Endothelial cell of umbilical vein (primary cell): Measurements from ENCODE around the gene UQCC2. TPM values are rescaled to one million over a fixed set of nuclear protein-coding genes. Genes with fewer than 3 reads are reported as not detected.

Experiments used
- BruUV-seq: library from RNA; stranded (reverse); fragments of 400-500 nt; replicated peaks from 2 replicates; lab custom pipeline; 2021; lab: Mats Ljungman, UMichigan
- CTCF ChIA-PET: fragments of 300-600, 350-600 bp; sonication (Branson Sonifier 250); formaldehyde crosslinking; loops from one replicate; lab custom pipeline; 2021; ENCODE audit warnings: antibody characterized with exemption, inconsistent platforms; lab: Charles Lee
- POLR2A ChIA-PET: fragments of 300-600, 350-600 bp; sonication (Branson Sonifier 250); formaldehyde crosslinking; loops from one replicate; lab custom pipeline; 2021; ENCODE audit warnings: antibody characterized with exemption, inconsistent platforms; lab: Charles Lee
- DNase-seq: peaks from one replicate; pipeline ENCODE4 v3.0.0-alpha.2; 2011; ENCODE audit warnings: low read depth, low spot score
- FAIRE-seq: peaks from 2 replicates; lab custom pipeline; 2011; peaks lifted over from hg19 to GRCh38; lab: Jason Lieb, UNC
- H2AFZ ChIP-seq: 2 replicates; pipeline ENCODE4 v1.6.0; 2012; ENCODE audit warnings: low read depth, low read length, control low read depth, inconsistent platforms
- H3K27ac ChIP-seq: 2 replicates; pipeline ENCODE4 v1.5.1; 2011; ENCODE audit warnings: low read depth, mild to moderate bottlenecking, control low read depth, low read length, moderate library complexity; ENCODE audit not compliant: insufficient read depth
- H3K27me3 ChIP-seq, 2 experiments: 2 replicates each; pipeline versions ENCODE4 v1.6.0 to v1.6.1; 2011; ENCODE audit warnings: low read length in 2 of 2, mixed read lengths in 1 of 2; ENCODE audit not compliant: control insufficient read depth in 2 of 2, insufficient read depth in 2 of 2
- H3K36me3 ChIP-seq, 2 experiments: 2 replicates in 1 of 2; 3 replicates in 1 of 2; pipeline ENCODE4 v1.5.1; 2011; ENCODE audit warnings: low read length in 2 of 2, mild to moderate bottlenecking in 1 of 2, moderate library complexity in 1 of 2; ENCODE audit not compliant: control insufficient read depth in 2 of 2, insufficient read depth in 2 of 2; ENCODE audit errors: extremely low read depth in 1 of 2
- H3K4me1 ChIP-seq: 3 replicates; pipeline ENCODE4 v1.5.1; 2011; ENCODE audit warnings: mild to moderate bottlenecking, low read length; ENCODE audit not compliant: control insufficient read depth, insufficient read depth; ENCODE audit errors: extremely low read depth
- H3K4me2 ChIP-seq: 2 replicates; pipeline ENCODE4 v1.6.1; 2011; ENCODE audit warnings: low read length, control low read depth, mixed read lengths; ENCODE audit not compliant: insufficient read depth
- H3K4me3 ChIP-seq, 3 experiments: fragments of 200-600 bp in 1 of 3; sonication (generic), shearing (Covaris generic) in 1 of 3; replicated peaks in 1 of 3; 2 replicates each; pipeline ENCODE4 v1.5.1; 2011 to 2016; ENCODE audit warnings: control low read depth in 3 of 3, low read length in 3 of 3, mild to moderate bottlenecking in 2 of 3, inconsistent platforms in 1 of 3, low read depth in 1 of 3, moderate library complexity in 1 of 3; ENCODE audit not compliant: insufficient read depth in 1 of 3
- H3K79me2 ChIP-seq: 2 replicates; pipeline ENCODE4 v1.6.0; 2012; ENCODE audit warnings: low read length, inconsistent platforms; ENCODE audit not compliant: control insufficient read depth, insufficient read depth
- H3K9ac ChIP-seq: replicated peaks from 2 replicates; pipeline ENCODE3; 2011; ENCODE audit warnings: low read length, control low read depth; ENCODE audit not compliant: insufficient read depth; ENCODE audit errors: extremely low read depth
- H3K9me1 ChIP-seq: replicated peaks from 3 replicates; pipeline ENCODE4 v1.6.0; 2011; ENCODE audit warnings: mild to moderate bottlenecking, low read length; ENCODE audit not compliant: control insufficient read depth, insufficient read depth; ENCODE audit errors: extremely low read depth
- H3K9me3 ChIP-seq: replicated peaks from 2 replicates; pipeline ENCODE4 v1.5.1; 2012; ENCODE audit warnings: low read length, inconsistent platforms; ENCODE audit not compliant: control insufficient read depth, insufficient read depth
- H4K20me1 ChIP-seq: replicated peaks from 2 replicates; pipeline ENCODE3; 2011; ENCODE audit warnings: mild to moderate bottlenecking, low read length; ENCODE audit not compliant: control insufficient read depth, insufficient read depth; ENCODE audit errors: extremely low read depth
- CTCF ChIP-seq, 2 donors: IDR thresholded peaks; 1 replicate in 1 of 2; 2 replicates in 1 of 2; pipeline ENCODE4 v1.5.1; 2011; ENCODE audit warnings: low read length in 2 of 2, mild to moderate bottlenecking in 2 of 2, moderate library complexity in 2 of 2, control low read depth in 1 of 2, inconsistent platforms in 1 of 2, low read depth in 1 of 2; ENCODE audit not compliant: insufficient read depth in 1 of 2; ENCODE audit errors: extremely low read depth in 1 of 2
- EZH2 ChIP-seq: IDR thresholded peaks from 2 replicates; pipeline ENCODE4 v1.6.1; 2012; ENCODE audit warnings: borderline replicate concordance, low read depth, mild to moderate bottlenecking, moderate library complexity, low read length, inconsistent platforms; ENCODE audit not compliant: severe bottlenecking
- FOS ChIP-seq: IDR thresholded peaks from 2 replicates; pipeline ENCODE4 v1.6.1; 2011; ENCODE audit warnings: mild to moderate bottlenecking, low read length, moderate library complexity, borderline replicate concordance; ENCODE audit not compliant: insufficient read depth
- GATA2 ChIP-seq: IDR thresholded peaks from 2 replicates; pipeline ENCODE4 v1.7.0; 2011; ENCODE audit warnings: low read depth, mild to moderate bottlenecking, moderate library complexity, mixed read lengths, low read length; ENCODE audit not compliant: insufficient read length, insufficient read depth
- JUN ChIP-seq: IDR thresholded peaks from 2 replicates; pipeline ENCODE4 v1.6.1; 2011; ENCODE audit warnings: borderline replicate concordance, low read depth; ENCODE audit not compliant: insufficient read length, insufficient read depth
- MAX ChIP-seq: IDR thresholded peaks from 2 replicates; pipeline ENCODE4 v1.6.1; 2011; ENCODE audit not compliant: insufficient read depth, insufficient read length
- MYC ChIP-seq: IDR thresholded peaks from one replicate; pipeline ENCODE4 v1.6.1; 2011; ENCODE audit warnings: mild to moderate bottlenecking, low read depth, low read length
- POLR2A ChIP-seq: IDR thresholded peaks from 2 replicates; pipeline ENCODE4 v1.6.1; 2012; ENCODE audit warnings: low read depth, mild to moderate bottlenecking, control low read depth, low read length
- POLR2AphosphoS5 ChIP-seq: IDR thresholded peaks from 2 replicates; pipeline ENCODE4 v1.6.1; 2012; ENCODE audit warnings: low read depth, mild to moderate bottlenecking, control low read depth, low read length, moderate library complexity; ENCODE audit not compliant: insufficient read depth
- dilution Hi-C: fragments of 300-500 bp; cut with MboI; formaldehyde crosslinking; loops from one replicate; pipeline ENCODE4 v1.15.0; 2019; ENCODE audit warnings: low sequenced_read_pairs; ENCODE audit not compliant: extremely low pct_ligation_motif_present
- intact Hi-C: fragments of 100-400 bp; cut with micrococcal nuclease; formaldehyde crosslinking; loops from one replicate; pipeline ENCODE4 v1.10.0; 2022
- polyA plus RNA-seq, 4 experiments: library from polyadenylated mRNA; depleted of rRNA in 3 of 4; stranded (reverse) in 3 of 4; unstranded in 1 of 4; fragments of >200 nt; gene quantifications; 2 replicates each; pipeline versions ENCODE4 v1.2.1 to v1.2.3, GENCODE V29; 2011 to 2012; ENCODE audit warnings: missing spikeins in 1 of 4
- total RNA-seq: library from RNA; stranded (reverse); gene quantifications from 2 replicates; pipeline ENCODE4 v1.2.3, GENCODE V29; 2021

Gene UQCC2
- total and polyA plus RNA-seq, 2 donors (not counting 3 experiments of a cell fraction or from before 2014, with no cell fraction given) = 46.3 to 95.3 TPM

GRCh38 chr6:33658982-33659689 lies 52.4 kb downstream of the UQCC2 start:
- FAIRE-seq (no peak), DNase-seq (no peak)
- intact Hi-C loops (no loop called here), dilution Hi-C loops (no loop called here)
- H3K9me3 ChIP-seq = no peaks in the 10 kb centered on the region
- no peaks in the 10 kb centered on the region for H3K9me1 ChIP-seq
- H3K9ac ChIP-seq = no peak overlapping the region
- no peaks in the 10 kb centered on the region for H3K4me1 ChIP-seq
- H3K4me3 ChIP-seq = no peak overlapping the region
- BruUV-seq = no TSS peak
- H3K4me2 ChIP-seq = no peak overlapping the region
- H3K27me3 ChIP-seq = no peaks in the 10 kb centered on the region
- H3K79me2 ChIP-seq = no peaks in the 10 kb centered on the region
- no peak overlapping the region for H2AFZ ChIP-seq
- no peak for TF ChIP-seq MAX
- TF ChIP-seq FOS = no peak
- TF ChIP-seq GATA2 = no peak
- no peak for TF ChIP-seq POLR2AphosphoS5
- TF ChIP-seq EZH2 = no peak
- TF ChIP-seq MYC = no peak
- no peak for TF ChIP-seq POLR2A
- no peak for TF ChIP-seq CTCF (IDR thresholded peaks at IDR 0.05; ENCODE audit: extremely low read depth in 1 of 2, insufficient read depth in 1 of 2, low read depth in 1 of 2, low read length in 2 of 2)
- no peak for TF ChIP-seq JUN
- POLR2A ChIA-PET = no interaction called here
- no peaks in the 10 kb centered on the region for H4K20me1 ChIP-seq
- H3K36me3 ChIP-seq = peaks cover 0 to 13% of the 10 kb centered on the region in 2 experiments
- CTCF ChIA-PET = no interaction called here
- H3K27ac ChIP-seq = no peak overlapping the region
